AML-193 (cell line): ENCODE measurements around the gene SERP2.

Source experiments
- DNase-seq, 2 experiments: peaks; one replicate each; lab custom pipeline; 2025; lab: John Stamatoyannopoulos, UW

Gene SERP2

GRCh38 chr13:44359983-44360375 is 13.6 kb upstream of the SERP2 start:
- no peak for DNase-seq

GRCh38 chr13:44362394-44363040 is 11.1 kb upstream of the SERP2 start:
- DNase-seq = no peak

- no peak for DNase-seq
These were observed 9.8 kb upstream of the SERP2 start for GRCh38 chr13:44363631-44364344.

DNA sequence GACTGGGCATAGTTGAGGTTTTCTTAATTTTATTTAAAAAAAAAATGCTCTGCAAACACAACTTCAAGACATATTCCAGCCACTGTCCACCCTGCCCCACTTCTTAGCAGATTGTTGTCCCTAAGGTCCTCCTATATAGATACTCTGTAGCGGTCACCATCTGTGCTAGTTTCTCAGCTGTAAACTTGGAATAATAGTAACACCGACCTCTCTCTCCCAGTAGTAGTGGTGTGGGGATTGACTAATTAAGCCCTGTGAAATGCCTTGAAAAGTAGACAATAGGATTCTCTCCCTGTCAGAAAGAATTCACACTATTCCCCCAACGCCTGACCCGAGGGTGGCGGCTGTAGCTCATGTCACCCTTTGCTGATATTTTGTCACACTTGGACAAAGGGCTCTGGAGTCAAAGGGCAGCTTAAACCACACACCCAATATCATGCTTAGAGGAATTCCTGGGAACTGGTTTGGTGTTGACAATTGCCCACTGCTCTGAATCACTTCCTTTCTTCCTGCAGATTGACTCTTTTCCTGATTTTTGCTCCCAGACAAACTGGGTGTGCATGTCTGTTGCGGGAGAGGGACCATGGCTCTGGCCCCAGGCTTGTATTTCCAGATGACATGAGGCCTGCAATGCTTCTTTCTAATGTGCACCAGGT is 9.2 kb upstream of the SERP2 start:
- no peak for DNase-seq

GRCh38 chr13:44365008-44365407 is 8.6 kb upstream of the SERP2 start:
- DNase-seq = no peak

GRCh38 chr13:44365899-44366298 is 7.7 kb upstream of the SERP2 start:
- no peak for DNase-seq

GRCh38 chr13:44368062-44368591 is 5.5 kb upstream of the SERP2 start:
- DNase-seq = no peak

DNA sequence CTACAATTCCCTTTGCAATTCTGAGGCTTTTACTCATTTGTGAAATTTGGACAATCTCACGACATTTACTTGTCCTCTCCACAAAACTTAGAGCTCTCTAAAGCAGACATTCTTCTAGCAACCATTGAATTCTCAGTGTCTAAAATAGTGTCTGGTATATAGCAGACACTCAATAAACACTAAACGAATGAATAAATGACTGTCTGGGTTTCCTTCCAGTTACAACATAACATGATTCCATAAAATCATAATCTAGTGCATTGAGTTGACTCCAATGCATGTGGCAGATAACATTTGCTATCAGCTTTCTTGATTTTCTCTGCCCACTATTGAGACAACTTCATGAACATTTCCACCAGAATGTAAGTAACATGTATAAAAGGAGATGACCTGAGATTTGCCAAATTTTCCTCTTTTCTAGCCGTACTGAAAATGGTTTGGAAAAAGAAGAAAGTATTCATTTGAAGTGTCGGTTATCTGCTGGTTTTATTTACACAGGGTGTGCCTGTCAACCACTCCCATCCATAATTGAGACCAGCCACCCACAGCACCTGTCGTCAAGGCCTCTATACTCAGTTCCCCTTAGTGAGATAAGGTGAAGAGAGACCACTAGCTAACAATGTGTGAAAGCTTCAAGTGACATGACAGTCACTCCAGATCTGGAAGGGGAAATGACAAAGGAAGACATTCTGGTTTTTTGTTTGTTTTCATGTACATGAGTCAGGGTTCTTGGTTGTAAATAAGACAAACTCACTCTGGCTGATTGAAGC is 4.8 kb upstream of the SERP2 start:
- no peak for DNase-seq

GRCh38 chr13:44371421-44371820 is 2.2 kb upstream of the SERP2 start:
- no peak for DNase-seq

DNA sequence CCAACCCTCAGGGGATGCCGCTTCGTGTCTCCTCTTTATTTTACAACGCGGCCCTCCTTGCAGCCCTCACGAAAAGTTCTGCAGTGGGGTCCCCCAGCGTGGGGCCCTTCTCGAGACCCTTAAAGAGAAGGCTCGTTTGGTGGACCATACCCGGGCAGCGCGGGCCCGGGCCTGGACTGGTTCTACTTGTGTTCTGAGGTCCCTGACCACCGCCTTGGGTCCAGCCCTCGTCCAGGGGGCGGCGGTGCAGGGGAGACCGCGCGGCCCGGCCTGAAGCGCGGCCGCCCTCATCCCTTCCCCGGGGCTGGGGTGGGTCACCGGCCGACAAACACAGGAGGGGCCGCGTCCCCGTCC is 400 bp upstream of the SERP2 start:
- DNase-seq = no peak

DNA sequence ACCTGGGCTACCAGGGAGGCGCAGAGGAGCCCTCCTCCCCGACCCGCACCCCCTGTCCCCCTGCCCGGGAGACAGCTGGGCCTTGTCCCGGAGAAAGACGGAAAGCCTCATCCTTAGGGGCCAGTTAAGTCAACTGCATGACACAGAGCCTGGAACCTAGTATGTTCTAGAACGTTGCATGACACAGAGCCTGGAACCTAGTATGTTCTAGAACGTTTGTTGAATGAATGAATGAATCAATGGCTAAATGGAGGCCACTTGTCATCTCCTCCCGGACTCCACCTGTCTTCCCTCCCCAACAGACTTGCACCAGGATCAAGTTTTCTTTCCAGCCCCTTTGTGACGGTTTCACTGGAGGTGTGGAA is 706 bp downstream of the SERP2 start:
- DNase-seq = no peak

DNA sequence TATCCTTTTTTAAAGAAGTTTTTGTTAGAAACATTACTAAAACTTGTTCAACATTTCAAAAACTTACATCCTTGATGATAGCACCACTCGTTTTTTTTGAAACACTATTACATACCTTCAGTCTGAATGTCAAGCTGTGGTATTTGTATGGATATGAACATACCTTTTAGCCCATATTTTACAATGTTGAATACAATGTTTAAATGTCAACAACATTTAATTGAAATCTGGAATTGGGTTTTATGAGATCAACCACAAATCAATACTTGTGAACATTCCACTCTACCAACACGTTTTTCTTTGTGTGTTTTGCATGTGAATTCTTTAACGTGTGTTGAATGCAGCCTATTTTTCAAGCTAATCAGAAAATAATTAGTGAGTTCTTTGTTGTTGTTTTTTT is 4.7 kb downstream of the SERP2 start:
- DNase-seq = no peak

DNA sequence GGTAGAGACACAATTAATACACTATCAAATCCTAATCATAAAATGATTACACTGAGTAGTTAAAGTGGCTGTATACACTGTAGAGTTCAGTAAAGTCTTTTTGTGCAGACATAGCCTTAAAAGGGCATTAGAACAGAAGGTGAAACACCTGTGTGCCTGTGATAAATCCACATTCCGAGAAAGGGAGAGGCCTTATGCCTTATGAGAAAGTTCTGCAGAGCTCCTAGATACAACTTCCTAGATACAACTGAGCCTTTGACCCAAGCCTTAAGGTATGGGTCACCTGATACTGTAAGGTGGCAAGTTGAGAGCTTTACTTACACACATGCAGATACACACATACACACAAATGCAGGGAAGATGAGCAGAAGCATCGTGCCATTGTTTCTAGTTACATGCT is 6.3 kb downstream of the SERP2 start:
- DNase-seq = no peak

DNA sequence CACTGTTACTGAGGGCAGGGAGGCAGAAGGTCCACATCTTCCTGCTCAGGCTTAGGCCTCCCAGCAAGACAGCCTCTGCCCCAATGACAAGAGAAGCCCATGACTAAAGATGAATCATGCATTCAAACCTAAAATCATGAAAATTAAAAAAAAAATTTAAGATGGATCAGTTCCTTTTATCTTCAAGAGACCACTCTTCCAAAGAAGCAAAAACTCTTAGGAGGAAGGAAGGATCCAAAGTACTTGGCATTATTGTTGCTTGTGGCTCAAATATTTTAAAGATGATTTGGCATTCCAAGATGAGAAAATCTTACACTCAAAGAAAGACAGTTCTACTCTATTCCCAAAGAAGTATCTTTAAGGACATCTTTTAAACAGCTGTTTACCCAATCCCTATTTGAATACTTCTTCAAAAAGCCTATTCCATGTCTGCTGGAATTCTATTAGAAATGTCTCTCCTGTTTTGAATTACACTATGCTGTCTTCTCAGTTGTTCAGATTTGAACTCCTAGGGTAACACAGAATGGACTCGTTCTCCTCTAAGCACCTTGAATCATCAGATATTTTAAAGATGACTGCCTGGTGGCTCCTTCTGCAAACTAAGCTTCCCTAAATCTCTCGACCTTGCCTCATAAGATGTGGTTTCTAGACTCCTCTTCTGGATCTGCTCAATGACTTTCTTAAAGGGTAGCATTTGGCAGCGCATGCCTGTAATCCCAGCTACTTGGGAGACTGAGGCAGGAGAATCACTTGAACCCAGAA is 7.0 kb downstream of the SERP2 start:
- DNase-seq = no peak

GRCh38 chr13:44382635-44383145 is 9.1 kb downstream of the SERP2 start:
- no peak for DNase-seq

- DNase-seq = no peak
These were observed 10.3 kb downstream of the SERP2 start for GRCh38 chr13:44383945-44384344.

DNA sequence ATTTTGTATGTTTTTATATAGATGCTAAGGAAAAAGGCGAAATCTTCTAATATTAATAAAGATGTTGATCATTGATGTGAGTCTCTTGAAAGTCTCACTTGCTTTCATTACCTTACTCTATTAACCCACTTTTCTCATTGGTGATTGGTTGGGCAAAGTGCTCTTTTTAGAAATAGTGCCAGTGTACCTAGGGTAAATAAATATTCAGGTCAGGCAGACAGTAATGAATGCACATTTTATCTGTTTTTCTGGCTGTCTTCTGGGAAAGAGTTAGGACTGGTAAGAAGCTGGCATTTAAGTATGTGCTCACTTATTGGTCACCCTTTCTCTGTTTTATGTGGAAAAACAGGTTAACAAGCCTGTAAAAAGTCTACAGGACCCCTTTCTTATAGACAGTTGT is 11.2 kb downstream of the SERP2 start:
- DNase-seq = no peak

GRCh38 chr13:44385401-44385800 is 11.8 kb downstream of the SERP2 start:
- DNase-seq = no peak

DNA sequence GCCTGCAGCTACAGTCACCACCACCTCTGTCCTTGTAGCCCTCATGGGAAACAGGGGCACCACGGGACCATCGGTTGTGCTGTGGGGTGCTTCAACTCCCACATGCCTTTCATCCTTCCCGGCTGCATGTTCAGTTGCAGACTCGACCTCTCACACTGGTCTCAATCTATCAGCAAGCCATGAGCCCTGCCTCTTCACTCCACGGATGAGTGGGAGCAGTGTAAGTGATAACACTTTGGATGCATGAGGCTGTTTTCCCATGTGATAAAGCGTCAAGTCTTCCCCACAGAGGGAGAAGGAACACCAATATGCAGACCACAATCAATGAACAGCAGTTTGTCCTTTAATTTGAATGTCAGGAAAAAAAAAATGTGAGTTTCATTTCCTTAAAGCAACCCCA is 12.2 kb downstream of the SERP2 start:
- no peak for DNase-seq

DNA sequence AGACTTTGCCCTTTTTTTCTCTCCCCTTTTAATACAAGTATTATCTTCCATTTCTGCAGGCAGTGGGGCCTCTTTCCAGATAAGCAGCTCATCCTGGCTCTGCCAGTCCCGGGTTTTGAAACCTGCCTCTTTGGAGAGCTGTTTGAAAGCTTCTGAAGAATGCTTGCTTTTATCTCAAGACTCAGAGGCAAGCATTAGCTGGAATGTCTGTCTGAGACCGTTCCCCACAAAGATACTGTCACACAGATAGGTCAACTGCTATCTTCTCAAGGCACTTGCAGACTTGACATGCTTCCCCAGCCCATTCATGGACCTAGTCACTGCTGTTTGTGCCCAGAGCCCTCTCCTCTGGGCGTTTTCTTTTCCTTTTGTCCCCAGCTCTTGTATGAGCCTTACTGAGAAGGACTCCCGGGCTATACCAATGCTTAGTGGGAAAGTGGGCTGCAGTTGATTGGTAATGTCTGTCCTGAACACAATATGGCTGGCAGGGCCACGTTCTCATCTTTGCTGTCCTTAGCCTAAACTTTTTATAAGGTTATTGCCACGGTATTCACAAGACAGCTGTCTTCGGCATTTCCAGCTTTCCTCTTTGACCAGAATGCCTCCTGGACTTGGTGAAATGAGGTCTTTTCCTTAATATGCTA is 13.4 kb downstream of the SERP2 start:
- DNase-seq = no peak

- DNase-seq = no peak
These were observed 14.9 kb downstream of the SERP2 start for GRCh38 chr13:44388427-44389059.
